ENCODE measurements around the gene ZNF892. TPM values are rescaled to one million over a fixed set of nuclear protein-coding genes. Genes with fewer than 3 reads are reported as not detected.
"Not testable (repeated sequence)": the region's sequence is repeated elsewhere in the genome, so short reads cannot be mapped to it uniquely, and the experiment has no call there.

ZNF892 gene
- 1 to 10 TPM; 2.8 to 2.9 TPM for total RNA-seq
- long read RNA-seq, result 0 reads

GRCh38 chr2:95207111-95207961, at the start of gene ZNF892:
ZNF892 (plus strand) TSS chr2:95207521; CDS start chr2:95207816, 295 bp downstream.
- DNase-seq (peak; percentile 93), ATAC-seq (peak; percentile 99)
- intact Hi-C loops (cut with DNase I), result loop anchor here in 1 of 2 donors (10.0 kb wide), 1 partner anchor 83 kb away; the partner anchor contains the start of gene MRPS5

DNA sequence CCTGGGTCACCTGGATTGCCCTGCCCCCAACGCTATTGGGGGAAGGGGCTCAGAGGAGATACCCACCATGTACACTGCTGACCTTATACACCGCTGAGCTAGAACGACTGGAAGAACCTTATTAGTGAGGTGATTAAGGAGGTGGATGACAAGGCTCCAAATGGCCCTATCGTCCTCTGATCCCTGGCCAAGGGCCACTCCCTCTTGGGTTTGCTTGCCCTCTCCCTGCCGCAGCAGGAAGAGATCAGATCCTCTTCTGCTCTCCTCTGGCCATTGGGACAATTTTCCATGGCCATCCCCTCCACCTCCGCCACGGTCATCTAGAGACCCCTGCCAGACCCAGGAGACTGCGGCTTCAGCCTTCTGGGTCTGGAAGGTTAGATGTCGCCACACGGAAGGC, 48.9 kb upstream of the ZNF892 start:
- ATAC-seq (no peak), DNase-seq (no peak)
- intact Hi-C loops (cut with DNase I), result no loop called here

- intact Hi-C loops (cut with DNase I), result no loop called here
- ATAC-seq, result peak; percentile 69 to 74
- peak; percentile 62 for DNase-seq
Measured at GRCh38 chr2:95158891-95159619, 48.3 kb upstream of the ZNF892 start.

DNA sequence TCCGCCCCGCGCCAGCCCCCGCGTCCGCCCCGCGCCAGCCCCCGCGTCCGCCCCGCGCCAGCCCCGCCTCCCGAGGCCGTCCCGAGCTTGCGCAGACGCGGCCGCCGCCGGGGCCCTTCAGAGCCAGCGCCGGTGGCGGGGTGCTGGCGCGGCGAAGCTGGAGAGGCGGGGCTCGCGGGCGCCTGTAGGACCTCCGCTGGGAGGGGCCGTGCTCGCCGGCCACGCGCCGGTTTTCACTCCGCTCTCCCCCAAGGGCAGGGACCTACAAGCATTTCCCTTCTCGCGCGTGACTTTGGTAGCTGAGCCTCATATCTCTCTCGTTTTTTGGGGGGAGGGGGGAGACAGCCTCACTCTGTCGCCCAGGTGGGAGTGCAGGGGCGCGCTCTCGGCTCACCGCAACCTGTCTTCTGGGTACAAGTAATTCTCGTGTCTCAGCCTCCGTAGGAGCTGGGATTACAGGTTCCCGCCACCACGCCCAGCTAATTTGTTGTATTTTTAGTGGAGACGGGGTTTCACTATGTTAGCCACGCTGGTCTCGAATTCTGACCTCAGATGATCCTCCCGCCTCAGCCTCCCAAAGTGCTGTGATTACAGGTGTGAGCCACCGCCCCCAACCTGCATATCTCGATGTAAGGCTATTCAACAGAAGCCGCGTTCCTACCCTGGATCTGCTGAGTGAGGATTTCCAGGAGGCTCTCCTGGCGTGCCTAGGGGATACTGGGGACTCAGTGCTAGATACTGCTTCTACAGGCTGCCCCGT, 47.5 kb upstream of the ZNF892 start, which contains the start of gene ZNF514:
ZNF514 (minus strand) TSS at position 159 of the 760 bp plus-strand sequence. CDS start 6,595 bp downstream, outside the sequence.
- intact Hi-C loops (cut with DNase I), result no loop called here
- ATAC-seq (peak; percentile 94 to 96), DNase-seq (peak; percentile 89)

DNA sequence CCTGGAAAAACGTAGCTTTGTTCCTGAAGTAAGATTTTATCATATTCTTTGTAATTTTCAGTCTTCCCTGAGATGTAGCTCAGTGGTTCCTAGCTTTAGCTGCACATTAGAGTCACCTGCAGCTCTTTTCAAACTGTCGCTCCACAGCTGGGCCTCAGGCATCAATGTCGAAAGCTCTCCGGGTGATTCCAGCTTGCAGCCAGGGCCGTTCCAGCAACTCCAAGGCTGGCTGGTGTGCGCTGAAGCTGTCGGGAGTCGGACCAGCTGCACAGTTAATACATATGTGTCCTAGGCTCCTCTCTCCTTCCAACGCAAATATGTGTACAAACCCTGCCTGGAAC, 42.3 kb upstream of the ZNF892 start:
- intact Hi-C loops (cut with DNase I), result loop anchor here in 1 of 2 donors (2.0 kb wide), 1 partner anchor 44 kb away; the partner anchor contains the start of gene MRPS5
- ATAC-seq (no peak), DNase-seq (no peak)

- DNase-seq (peak; percentile 98), ATAC-seq (peak; percentile 99)
- intact Hi-C loops (cut with DNase I), result loop anchor here in 1 of 2 donors (2.0 kb wide), 1 partner anchor 45 kb away; the partner anchor contains the start of gene MRPS5
Measured at GRCh38 chr2:95165371-95166064, 41.8 kb upstream of the ZNF892 start, which contains the start of gene ZNF2. ZNF2 (plus strand) TSS chr2:95165809; CDS start chr2:95176227, 10,418 bp downstream.

- intact Hi-C loops (cut with DNase I), result no loop called here
- DNase-seq (no peak), ATAC-seq (peak; percentile 6 to 16)
Measured at GRCh38 chr2:95166065-95166763, 41.1 kb upstream of the ZNF892 start.

- intact Hi-C loops (cut with DNase I), result no loop called here
- DNase-seq (no peak), ATAC-seq (no peak)
Measured at GRCh38 chr2:95171902-95172301, 35.4 kb upstream of the ZNF892 start.

GRCh38 chr2:95174031-95174542, 33.2 kb upstream of the ZNF892 start:
- DNase-seq, result no peak
- intact Hi-C loops (cut with DNase I), result no loop called here
- no peak for ATAC-seq

DNA sequence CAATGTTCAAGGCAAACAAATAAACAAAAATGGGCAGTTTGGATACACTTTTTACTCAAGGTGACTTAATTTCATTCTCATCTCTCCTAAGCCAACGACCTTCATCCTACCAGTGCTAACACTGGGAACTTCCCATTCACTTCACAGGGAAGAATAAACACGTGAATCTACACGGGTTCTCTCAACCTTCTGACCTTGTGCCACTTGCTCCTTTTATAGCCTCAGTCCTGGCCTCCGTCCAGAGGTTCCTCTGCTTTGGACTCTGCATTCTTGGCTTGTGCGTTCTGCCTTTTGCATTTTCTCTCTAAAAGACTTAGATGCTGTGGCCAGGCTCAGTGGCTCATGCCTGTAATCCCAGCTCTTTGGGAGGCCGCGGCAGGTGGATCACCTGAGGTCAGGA, 27.9 kb upstream of the ZNF892 start:
- intact Hi-C loops (cut with DNase I), result no loop called here
- ATAC-seq, result peak; percentile 42 to 61
- DNase-seq, result peak; percentile 53

GRCh38 chr2:95181774-95182173, 25.5 kb upstream of the ZNF892 start:
- intact Hi-C loops (cut with DNase I), result no loop called here
- no peak for DNase-seq

GRCh38 chr2:95185197-95185596, 22.1 kb upstream of the ZNF892 start:
- DNase-seq, result no peak
- ATAC-seq, result no peak
- intact Hi-C loops (cut with DNase I), result no loop called here

More at GRCh38 chr2:95181774-95182173, 25.5 kb upstream of the ZNF892 start:
- no peak for ATAC-seq

- intact Hi-C loops (cut with DNase I), result no loop called here
- no peak for DNase-seq
- ATAC-seq, result no peak
Measured at GRCh38 chr2:95185973-95186372, 21.3 kb upstream of the ZNF892 start.

GRCh38 chr2:95192956-95193355, 14.4 kb upstream of the ZNF892 start:
- DNase-seq, result peak; percentile 67
- ATAC-seq, result not testable (repeated sequence)
- intact Hi-C loops (cut with DNase I), result loop anchor here (10.0 kb wide), 1 partner anchor 122 kb away; no protein-coding TSS in a partner anchor

DNA sequence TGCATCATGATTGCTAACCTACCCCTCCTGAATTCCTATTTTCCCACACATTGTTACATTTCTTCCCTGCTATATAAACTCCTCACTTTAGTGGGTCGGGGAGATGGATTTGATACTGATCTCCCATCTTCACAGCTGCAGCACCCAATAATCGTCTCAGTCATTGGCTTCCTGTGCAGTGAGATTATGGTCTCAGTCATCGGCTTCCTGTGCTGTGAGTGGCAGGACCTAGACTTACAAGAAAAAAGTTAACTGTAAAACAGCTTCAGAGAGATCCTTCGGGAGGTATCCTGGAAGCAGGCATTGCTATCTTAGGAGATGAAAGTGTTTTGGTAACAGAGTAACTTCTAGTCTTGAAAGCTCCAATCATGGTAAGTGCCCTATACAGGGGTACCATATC, 3.4 kb upstream of the ZNF892 start:
- no peak for ATAC-seq
- intact Hi-C loops (cut with DNase I), result loop anchor here in 1 of 2 donors (10.0 kb wide), 1 partner anchor 79 kb away; the partner anchor contains the start of gene MRPS5
- DNase-seq, result no peak

- intact Hi-C loops (cut with DNase I), result loop anchor here in 1 of 2 donors (10.0 kb wide), 1 partner anchor 80 kb away; the partner anchor contains the start of gene MRPS5
- DNase-seq (no peak), ATAC-seq (no peak)
Measured at GRCh38 chr2:95204396-95204795, 2.9 kb upstream of the ZNF892 start.

DNA sequence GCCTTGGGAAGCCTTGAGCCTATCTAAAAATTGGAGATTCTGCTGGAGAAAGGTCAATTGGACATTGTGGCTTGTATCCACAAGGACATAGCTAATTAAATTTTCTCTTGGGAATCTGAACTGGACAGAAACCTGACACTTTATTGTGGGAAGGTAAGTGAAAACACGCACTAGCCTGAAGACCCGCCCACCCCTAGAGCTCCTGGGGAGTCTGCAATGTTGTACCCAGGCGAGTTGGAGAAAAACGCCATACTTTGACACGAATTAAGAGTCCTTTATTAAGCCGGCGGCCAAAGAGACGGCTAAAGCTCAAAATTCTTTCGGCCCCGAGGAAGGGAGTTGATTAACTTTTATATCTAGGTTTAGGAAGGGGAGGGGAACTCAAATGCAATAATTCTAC, 1.2 kb upstream of the ZNF892 start:
- intact Hi-C loops (cut with DNase I), result loop anchor here in 1 of 2 donors (10.0 kb wide), 1 partner anchor 81 kb away; the partner anchor contains the start of gene MRPS5
- no peak for ATAC-seq
- no peak for DNase-seq

Measured in left cardiac atrium (tissue), 4 donors.